Cardiac muscle cell (in vitro differentiated cells and primary cell): ENCODE data around the gene TIPARP. TPM values are rescaled to one million over a fixed set of nuclear protein-coding genes. Genes with fewer than 3 reads are reported as not detected.

Experiments used
- DNase-seq, 2 donors: peaks; one replicate each; pipeline versions ENCODE4 v3.0.0 to v3.0.0-alpha.2; 2010 to 2017; ENCODE audit warnings: low read depth in 1 of 2, low spot score in 1 of 2
- H3K27ac ChIP-seq: fragments of 200-600 bp; sonication (generic); 2 replicates; pipeline ENCODE4 v1.5.1; 2016
- H3K27me3 ChIP-seq: fragments of 200-600 bp; sonication (generic); 2 replicates; pipeline ENCODE4 v1.6.0; 2016; ENCODE audit warnings: control low read depth
- H3K36me3 ChIP-seq: fragments of 200-600 bp; sonication (generic); 2 replicates; pipeline ENCODE4 v1.5.1; 2016; ENCODE audit warnings: control low read depth
- H3K4me1 ChIP-seq: fragments of 200-600 bp; sonication (generic); 2 replicates; pipeline ENCODE4 v1.8.1; 2017; ENCODE audit warnings: low read depth, mild to moderate bottlenecking, mixed run types
- H3K4me3 ChIP-seq: fragments of 200-600 bp; sonication (generic); 2 replicates; pipeline ENCODE4 v1.5.1; 2016; ENCODE audit warnings: mild to moderate bottlenecking
- H3K9me3 ChIP-seq: fragments of 200-600 bp; sonication (generic); 2 replicates; pipeline ENCODE4 v1.5.1; 2017; ENCODE audit warnings: low read depth, mild to moderate bottlenecking, control low read depth
- polyA plus RNA-seq: library from polyadenylated mRNA; unstranded; fragments of >200 nt; fragmentation: Nextera tagmentation; extraction: Ambion mirVana; gene quantifications from 2 replicates; pipeline ENCODE4 v1.2.1, GENCODE V29; 2016
- total RNA-seq: library from RNA; depleted of rRNA; stranded (reverse); fragments of >200 nt; gene quantifications from 2 replicates; pipeline ENCODE4 v1.2.3, GENCODE V29; 2016
- TF ChIP-seq, protein P1 (sequence below): IDR thresholded peaks from 2 replicates; pipeline ENCODE4 v1.5.1; 2012; ENCODE audit warnings: low read depth, mild to moderate bottlenecking, low read length

The TIPARP gene
- total and polyA plus RNA-seq, 2 experiments from 2014 or later = 22.2 to 115 TPM

DNA sequence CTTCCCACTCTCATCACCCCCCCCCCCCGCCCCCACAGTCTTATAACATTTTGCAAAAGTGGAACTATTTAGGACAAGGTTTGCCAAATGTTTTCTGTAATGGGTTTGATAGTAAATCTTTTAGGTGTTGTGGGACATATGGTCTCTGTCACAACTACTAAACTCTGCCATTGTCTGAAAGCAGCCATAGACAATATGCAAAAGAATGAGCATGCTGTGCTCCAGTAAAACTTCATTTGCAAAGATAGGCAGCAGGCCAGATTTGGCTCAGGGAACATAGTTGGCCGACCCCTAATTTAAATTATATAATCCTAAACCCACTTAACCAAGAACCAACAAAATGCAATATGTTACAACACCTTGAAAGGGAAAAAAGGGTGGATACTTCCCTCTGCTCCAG is 46.4 kb downstream of the TIPARP start:
- TF ChIP-seq, protein P1, sequence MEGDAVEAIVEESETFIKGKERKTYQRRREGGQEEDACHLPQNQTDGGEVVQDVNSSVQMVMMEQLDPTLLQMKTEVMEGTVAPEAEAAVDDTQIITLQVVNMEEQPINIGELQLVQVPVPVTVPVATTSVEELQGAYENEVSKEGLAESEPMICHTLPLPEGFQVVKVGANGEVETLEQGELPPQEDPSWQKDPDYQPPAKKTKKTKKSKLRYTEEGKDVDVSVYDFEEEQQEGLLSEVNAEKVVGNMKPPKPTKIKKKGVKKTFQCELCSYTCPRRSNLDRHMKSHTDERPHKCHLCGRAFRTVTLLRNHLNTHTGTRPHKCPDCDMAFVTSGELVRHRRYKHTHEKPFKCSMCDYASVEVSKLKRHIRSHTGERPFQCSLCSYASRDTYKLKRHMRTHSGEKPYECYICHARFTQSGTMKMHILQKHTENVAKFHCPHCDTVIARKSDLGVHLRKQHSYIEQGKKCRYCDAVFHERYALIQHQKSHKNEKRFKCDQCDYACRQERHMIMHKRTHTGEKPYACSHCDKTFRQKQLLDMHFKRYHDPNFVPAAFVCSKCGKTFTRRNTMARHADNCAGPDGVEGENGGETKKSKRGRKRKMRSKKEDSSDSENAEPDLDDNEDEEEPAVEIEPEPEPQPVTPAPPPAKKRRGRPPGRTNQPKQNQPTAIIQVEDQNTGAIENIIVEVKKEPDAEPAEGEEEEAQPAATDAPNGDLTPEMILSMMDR = no peak
- no peaks in the 10 kb centered on the region for H3K27me3 ChIP-seq
- no peak for DNase-seq
- H3K4me3 ChIP-seq = no peak overlapping the region
- H3K36me3 ChIP-seq = peaks cover 2% of the 10 kb centered on the region
- H3K27ac ChIP-seq = no peak overlapping the region
- H3K9me3 ChIP-seq = no peaks in the 10 kb centered on the region
- no peaks in the 10 kb centered on the region for H3K4me1 ChIP-seq

- H3K27ac ChIP-seq = no peak overlapping the region
- no peak for DNase-seq
- peaks cover 1% of the 10 kb centered on the region for H3K4me1 ChIP-seq
- H3K27me3 ChIP-seq = no peaks in the 10 kb centered on the region
- H3K9me3 ChIP-seq = no peaks in the 10 kb centered on the region
- TF ChIP-seq, protein P1 = no peak
- H3K4me3 ChIP-seq = no peak overlapping the region
- H3K36me3 ChIP-seq = peaks cover 2% of the 10 kb centered on the region
These were observed 47.6 kb downstream of the TIPARP start for GRCh38 chr3:156721687-156722618.

DNA sequence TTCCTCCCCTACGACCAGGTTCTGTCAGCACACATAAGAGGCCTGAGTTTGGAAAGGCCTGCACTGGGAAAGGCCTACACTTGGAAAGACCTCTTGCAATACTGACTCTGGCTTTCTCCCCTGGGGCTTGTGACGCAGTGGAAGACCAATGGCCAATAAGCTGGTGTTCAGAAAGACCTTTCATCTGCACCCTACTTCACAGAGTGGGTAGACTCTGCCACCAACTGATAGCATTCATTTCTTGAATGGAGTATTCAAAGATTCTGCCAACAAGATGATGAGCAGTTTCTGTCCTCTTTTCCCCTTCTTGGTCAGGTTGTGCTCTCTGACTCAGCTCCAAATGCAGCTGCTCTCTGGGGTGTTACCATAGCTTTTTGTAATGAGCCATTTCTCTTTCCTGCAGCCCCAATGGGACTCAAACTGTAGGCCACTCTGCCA is 48.8 kb downstream of the TIPARP start:
- no peak for DNase-seq
- TF ChIP-seq, protein P1 = no peak
- Histone ChIP-seq H3K27me3 (no peaks in the 10 kb centered on the region), H3K36me3 (peaks cover 2% of the 10 kb centered on the region), H3K4me3 (no peak overlapping the region), H3K9me3 (no peaks in the 10 kb centered on the region), H3K4me1 (peaks cover 10% of the 10 kb centered on the region), H3K27ac (no peak overlapping the region)

DNA sequence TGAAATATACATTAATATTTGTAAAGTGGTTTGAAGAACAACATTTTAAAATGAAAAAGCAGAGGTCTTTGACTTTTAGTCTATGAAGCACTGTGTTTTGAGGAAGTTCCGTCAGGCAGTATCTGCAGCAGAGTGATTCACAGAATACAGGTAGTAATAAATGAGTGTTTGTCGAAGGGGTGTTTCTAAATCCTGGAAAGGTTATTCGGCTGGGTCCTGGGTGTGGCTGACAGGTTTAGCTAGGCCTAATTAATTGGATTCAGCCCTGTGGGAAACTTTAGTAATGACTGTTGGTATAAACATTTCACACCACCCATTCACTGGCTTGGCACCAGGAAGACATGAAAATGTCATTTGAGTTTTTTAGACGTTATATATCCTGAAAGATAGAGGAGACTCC is 51.3 kb downstream of the TIPARP start:
- TF ChIP-seq, protein P1 = no peak
- Histone ChIP-seq H3K4me3 (no peak overlapping the region), H3K27me3 (no peaks in the 10 kb centered on the region), H3K36me3 (no peaks in the 10 kb centered on the region), H3K4me1 (peaks cover 10% of the 10 kb centered on the region), H3K27ac (no peak overlapping the region), H3K9me3 (no peaks in the 10 kb centered on the region)
- DNase-seq = no peak

- peaks cover 10% of the 10 kb centered on the region for H3K4me1 ChIP-seq
- no peak for DNase-seq
- H3K4me3 ChIP-seq = no peak overlapping the region
- TF ChIP-seq, protein P1 = no peak
- H3K36me3 ChIP-seq = no peaks in the 10 kb centered on the region
- no peaks in the 10 kb centered on the region for H3K27me3 ChIP-seq
- no peaks in the 10 kb centered on the region for H3K9me3 ChIP-seq
- no peak overlapping the region for H3K27ac ChIP-seq
These were observed 52.1 kb downstream of the TIPARP start for GRCh38 chr3:156726456-156726855.
